Lower leg skin (tissue), 4 donors: ENCODE measurements around the gene MZB1. TPM values are rescaled to one million over a fixed set of nuclear protein-coding genes. Genes with fewer than 3 reads are reported as not detected.
"Not testable (repeated sequence)": the region's sequence is repeated elsewhere in the genome, so short reads cannot be mapped to it uniquely, and the experiment has no call there.

Source experiments
- DNase-seq, 2 donors: peaks; one replicate each; pipeline ENCODE4 v3.0.0-alpha.2; 2019; ENCODE audit warnings: low spot score in 2 of 2
- H3K4me3 ChIP-seq: fragments of 200-600 bp; sonication (generic); 2 replicates; pipeline ENCODE4 v1.5.1; 2017; ENCODE audit warnings: mild to moderate bottlenecking, low read depth; ENCODE audit not compliant: poor library complexity, severe bottlenecking
- POLR2A ChIP-seq, 2 donors: fragments of 450-650 bp; IDR thresholded peaks; one replicate each; pipeline ENCODE4 v1.6.1; 2016 to 2017; ENCODE audit warnings: antibody characterized with exemption in 2 of 2, mild to moderate bottlenecking in 1 of 2, moderate library complexity in 1 of 2
- WGBS, 2 donors: methylation state at CpG; one replicate each; pipeline ENCODE4 v1.1.5; 2018; 5-methylcytosine and 5-hydroxymethylcytosine counted together
- intact Hi-C: fragments of 100-400 bp; cut with DNase I; formaldehyde crosslinking; loops from one replicate; pipeline ENCODE4 v1.15.0; 2023; ENCODE audit warnings: low total_unique reads
- total RNA-seq, 4 donors: library from RNA; depleted of rRNA; stranded (reverse); fragments of >200 nt; gene quantifications; one replicate each; pipeline ENCODE4 v1.1.0, GENCODE V29; 2016
- TF ChIP-seq, protein P1 (sequence below), 3 donors: fragments of 450-650 bp; IDR thresholded peaks; one replicate each; pipeline ENCODE4 v1.5.1; 2016; ENCODE audit warnings: antibody characterized with exemption in 3 of 3, mild to moderate bottlenecking in 3 of 3, moderate library complexity in 2 of 3

MZB1 gene
- total RNA-seq, 4 donors from 2014 or later, result not detected

DNA sequence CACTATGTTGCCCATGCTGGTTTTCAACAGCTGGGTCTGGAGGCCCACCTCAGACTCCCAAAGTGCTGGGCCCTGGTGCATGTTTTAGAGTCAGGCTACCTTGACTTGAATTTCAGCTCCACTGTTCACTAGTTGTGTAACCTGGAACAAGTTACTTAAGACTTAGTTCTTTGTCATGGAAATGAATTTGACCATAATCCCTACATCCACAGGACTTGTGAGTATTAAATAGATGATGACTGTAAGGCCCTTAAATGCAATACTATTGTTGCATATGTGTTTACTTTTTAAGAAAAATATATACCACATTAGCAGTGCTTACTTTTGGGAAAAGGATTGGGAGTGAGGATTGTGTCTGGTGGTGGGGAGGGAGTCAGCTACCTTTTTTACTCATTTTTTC, 31.6 kb downstream of the MZB1 start:
- intact Hi-C loops, result no loop called here
- no peak for TF ChIP-seq POLR2A (IDR thresholded peaks at IDR 0.05)
- TF ChIP-seq, protein P1, sequence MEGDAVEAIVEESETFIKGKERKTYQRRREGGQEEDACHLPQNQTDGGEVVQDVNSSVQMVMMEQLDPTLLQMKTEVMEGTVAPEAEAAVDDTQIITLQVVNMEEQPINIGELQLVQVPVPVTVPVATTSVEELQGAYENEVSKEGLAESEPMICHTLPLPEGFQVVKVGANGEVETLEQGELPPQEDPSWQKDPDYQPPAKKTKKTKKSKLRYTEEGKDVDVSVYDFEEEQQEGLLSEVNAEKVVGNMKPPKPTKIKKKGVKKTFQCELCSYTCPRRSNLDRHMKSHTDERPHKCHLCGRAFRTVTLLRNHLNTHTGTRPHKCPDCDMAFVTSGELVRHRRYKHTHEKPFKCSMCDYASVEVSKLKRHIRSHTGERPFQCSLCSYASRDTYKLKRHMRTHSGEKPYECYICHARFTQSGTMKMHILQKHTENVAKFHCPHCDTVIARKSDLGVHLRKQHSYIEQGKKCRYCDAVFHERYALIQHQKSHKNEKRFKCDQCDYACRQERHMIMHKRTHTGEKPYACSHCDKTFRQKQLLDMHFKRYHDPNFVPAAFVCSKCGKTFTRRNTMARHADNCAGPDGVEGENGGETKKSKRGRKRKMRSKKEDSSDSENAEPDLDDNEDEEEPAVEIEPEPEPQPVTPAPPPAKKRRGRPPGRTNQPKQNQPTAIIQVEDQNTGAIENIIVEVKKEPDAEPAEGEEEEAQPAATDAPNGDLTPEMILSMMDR (IDR thresholded peaks at IDR 0.05), result no peak
- DNase-seq, result peak in 1 of 2 donors; percentile 39
- no peak overlapping the region for H3K4me3 ChIP-seq

DNA sequence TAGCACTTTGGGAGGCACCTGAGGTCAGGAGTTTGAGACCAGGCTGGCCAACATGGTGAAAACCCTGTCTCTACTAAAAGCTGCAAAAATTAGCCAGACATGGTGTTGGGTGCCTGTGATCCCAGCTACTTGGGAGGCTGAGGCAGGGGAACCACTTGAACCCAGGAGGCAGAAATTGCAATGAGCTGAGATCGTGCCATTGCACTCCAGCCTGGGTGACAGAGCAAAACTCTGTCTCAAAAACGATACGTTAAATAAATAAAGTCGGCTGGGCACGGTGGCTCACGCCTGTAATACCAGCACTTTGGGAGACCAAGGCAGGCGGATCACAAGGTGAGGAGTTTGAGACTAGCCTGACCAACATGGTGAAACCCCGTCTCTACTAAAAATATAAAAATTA, 33.8 kb downstream of the MZB1 start:
- intact Hi-C loops, H3K4me3 ChIP-seq, DNase-seq: not testable (repeated sequence)
- 96 to 97% methylated on average over 8 of the region's 8 CpGs for WGBS, 2 donors

DNA sequence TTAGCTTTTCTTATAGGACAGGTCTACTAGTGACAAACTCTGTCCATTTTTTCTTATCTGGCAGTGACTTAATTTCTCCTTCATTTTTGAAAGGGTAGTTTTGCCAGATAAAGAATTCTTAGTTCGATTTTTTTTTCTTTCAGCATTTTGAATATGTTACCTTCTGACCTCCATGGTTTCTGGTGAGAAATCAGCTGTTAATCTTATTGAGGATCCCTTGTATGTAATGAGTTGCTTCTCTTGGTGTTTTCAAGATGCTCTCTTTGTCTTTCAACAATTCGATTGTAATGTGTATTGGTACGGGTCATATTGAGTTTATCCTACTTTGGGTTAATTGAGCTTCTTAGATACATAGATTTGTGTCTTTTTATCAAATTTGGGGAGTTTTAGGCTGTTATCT, 35.5 kb downstream of the MZB1 start:
- intact Hi-C loops, result no loop called here

DNA sequence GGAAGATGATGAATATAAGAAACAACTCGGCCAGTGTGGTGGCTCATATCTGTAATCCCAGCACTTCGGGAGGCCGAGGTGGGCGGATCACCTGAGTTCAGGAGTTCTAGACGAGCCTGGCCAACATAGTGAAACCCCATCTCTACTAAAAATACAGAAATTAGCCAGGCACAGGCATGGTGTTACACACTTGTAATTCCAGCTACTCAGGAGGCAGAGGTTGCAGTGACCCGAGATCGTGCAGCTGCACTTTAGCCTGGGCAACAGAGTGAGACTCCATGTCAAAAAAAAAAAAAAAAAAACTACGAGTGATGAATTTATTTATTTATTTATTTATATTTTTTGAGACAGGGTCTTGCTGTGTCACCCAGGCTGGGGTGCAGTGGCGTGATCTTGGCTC, 41.9 kb downstream of the MZB1 start:
- H3K4me3 ChIP-seq, DNase-seq, intact Hi-C loops: not testable (repeated sequence)
- WGBS, 2 donors, result 90 to 96% methylated on average over 9 of the region's 9 CpGs

More for the DNA sequence above, 35.5 kb downstream of the MZB1 start:
- TF ChIP-seq, protein P1 (IDR thresholded peaks at IDR 0.05), result no peak
- no peak for TF ChIP-seq POLR2A (IDR thresholded peaks at IDR 0.05)
- WGBS, 2 donors, result 96 to 99% methylated on average over 3 of the region's 3 CpGs
- no peak overlapping the region for H3K4me3 ChIP-seq
- no peak for DNase-seq

DNA sequence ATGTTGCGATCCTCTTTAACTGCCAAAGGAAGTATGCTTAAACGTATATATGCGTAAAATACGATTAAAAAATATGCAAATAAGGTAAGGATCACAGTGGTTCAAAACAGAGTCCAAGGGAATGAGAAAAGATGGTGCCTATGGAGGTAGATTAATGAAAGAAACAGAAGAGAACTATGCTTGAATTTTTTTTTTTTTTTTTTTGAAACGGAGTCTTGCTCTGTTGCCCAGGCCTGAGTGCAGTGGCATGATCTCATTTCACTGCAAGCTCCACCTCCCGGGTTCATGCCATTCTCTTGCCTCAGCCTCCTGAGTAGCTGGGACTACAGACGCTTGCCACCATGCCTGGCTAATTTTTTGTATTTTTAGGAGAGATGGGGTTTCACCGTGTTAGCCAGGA, 44.3 kb downstream of the MZB1 start:
- DNase-seq, intact Hi-C loops, H3K4me3 ChIP-seq: not testable (repeated sequence)
- WGBS, 2 donors, result 91% methylated on average over 8 of the region's 8 CpGs

DNA sequence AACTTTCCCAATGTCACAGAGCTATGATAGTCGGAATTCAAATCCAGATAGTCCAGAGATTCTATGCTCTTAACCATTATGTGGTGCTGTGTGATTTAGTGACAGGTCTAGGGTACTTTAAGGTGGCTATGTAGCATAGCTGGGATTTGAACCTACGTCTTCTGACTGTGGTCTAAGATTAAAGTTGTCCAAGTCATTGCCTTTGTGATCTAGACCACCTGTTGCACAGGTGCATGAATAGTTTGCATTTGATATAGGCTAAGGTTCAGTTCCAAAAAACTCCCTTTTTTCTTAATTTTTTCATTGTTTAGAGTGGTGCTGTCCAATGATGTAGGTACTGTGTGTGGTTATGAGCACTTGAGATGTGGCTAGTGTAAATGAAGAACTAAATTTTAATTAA, 45.5 kb downstream of the MZB1 start:
- H3K4me3 ChIP-seq, result no peak overlapping the region
- TF ChIP-seq, protein P1 (IDR thresholded peaks at IDR 0.05), result no peak
- TF ChIP-seq POLR2A (IDR thresholded peaks at IDR 0.05), result no peak
- intact Hi-C loops, result no loop called here
- DNase-seq, result no peak
- 67 to 86% methylated on average over 2 of the region's 2 CpGs for WGBS, 2 donors

DNA sequence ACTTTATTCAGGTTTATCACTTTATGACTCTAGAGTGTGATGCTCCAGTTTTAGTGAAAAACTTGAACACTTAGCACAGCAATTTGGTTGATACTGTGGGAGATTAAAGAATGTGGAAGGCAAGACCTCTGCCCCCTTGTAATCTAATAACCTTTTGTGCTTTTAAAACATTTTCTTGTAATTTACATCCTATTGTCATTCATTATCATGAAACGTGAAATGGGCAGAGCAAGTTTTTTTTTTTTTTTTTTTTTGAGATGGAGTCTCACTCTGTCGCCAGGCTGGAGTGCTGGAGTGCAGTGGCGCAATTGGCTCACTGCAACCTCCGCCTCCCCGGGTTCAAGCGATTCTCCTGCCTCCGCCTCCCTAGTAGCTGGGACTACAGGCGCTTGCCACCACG, 46.2 kb downstream of the MZB1 start:
- WGBS, 2 donors, result 81 to 83% methylated on average over 9 of the region's 9 CpGs
- no peak overlapping the region for H3K4me3 ChIP-seq
- DNase-seq, result no peak
- TF ChIP-seq, protein P1 (IDR thresholded peaks at IDR 0.05), result no peak
- no peak for TF ChIP-seq POLR2A (IDR thresholded peaks at IDR 0.05)
- intact Hi-C loops, result no loop called here

DNA sequence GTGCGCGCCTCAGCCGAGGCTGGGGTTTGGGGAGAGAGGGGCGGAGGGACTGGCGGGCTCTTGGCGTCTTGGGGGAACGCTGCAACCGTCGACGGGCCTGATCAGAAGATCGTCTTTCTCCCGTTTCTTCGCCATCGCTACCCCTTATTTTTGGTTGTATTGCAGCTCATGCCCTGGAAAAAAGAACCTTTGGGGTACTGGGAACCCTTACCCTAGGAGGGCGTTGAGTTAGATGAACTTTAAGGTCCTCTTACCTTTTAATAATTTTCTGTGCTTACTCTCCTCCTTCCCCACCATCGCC, 47.3 kb downstream of the MZB1 start:
- no peak for DNase-seq
- intact Hi-C loops, result no loop called here
- no peak for TF ChIP-seq POLR2A (IDR thresholded peaks at IDR 0.05)
- TF ChIP-seq, protein P1 (IDR thresholded peaks at IDR 0.05), result no peak
- H3K4me3 ChIP-seq, result peak overlapping the region; percentile 85
- WGBS, 2 donors, result 1% methylated on average over 16 of the region's 16 CpGs
